A549 (cell line): ENCODE data around the gene CD151.
A peak's percentile ranks its signal among the peaks of the same experiment; 100 is the strongest.

ENCODE experiments used
- CBX8 ChIP-seq: fragments of 200-600 bp; sonication (generic); IDR thresholded peaks from 2 replicates; pipeline ENCODE4 v1.6.1; 2016
- CEBPB ChIP-seq, 2 experiments: fragments of >200 bp in 1 of 2; sonication (Bioruptor Twin) in 1 of 2; formaldehyde crosslinking in 1 of 2; IDR thresholded peaks; 2 replicates each; pipeline ENCODE4 v1.6.1; 2012 to 2016
- CHD2 ChIP-seq: fragments of 150-350 bp; IDR thresholded peaks from 2 replicates; pipeline ENCODE4 v1.6.1; 2014; ENCODE audit warnings: low read length; ENCODE audit not compliant: partially characterized antibody
- HDAC2 ChIP-seq: fragments of 200-600 bp; sonication (generic); IDR thresholded peaks from 2 replicates; pipeline ENCODE4 v1.6.1; 2016
- ZNF302 ChIP-seq: fragments of 250-450 bp; sonication (Bioruptor Pico); IDR thresholded peaks from 2 replicates; pipeline ENCODE4 v1.9.0; 2021; ENCODE audit warnings: inconsistent platforms, mild to moderate bottlenecking, moderate library complexity
- TF ChIP-seq, protein P1 (sequence below): fragments of >200 bp; sonication (Bioruptor Twin); formaldehyde crosslinking; IDR thresholded peaks from 3 replicates; pipeline ENCODE4 v1.5.1; 2016
- TF ChIP-seq, protein P2 (sequence below): IDR thresholded peaks from 2 replicates; pipeline ENCODE4 v1.6.1; 2012

DNA sequence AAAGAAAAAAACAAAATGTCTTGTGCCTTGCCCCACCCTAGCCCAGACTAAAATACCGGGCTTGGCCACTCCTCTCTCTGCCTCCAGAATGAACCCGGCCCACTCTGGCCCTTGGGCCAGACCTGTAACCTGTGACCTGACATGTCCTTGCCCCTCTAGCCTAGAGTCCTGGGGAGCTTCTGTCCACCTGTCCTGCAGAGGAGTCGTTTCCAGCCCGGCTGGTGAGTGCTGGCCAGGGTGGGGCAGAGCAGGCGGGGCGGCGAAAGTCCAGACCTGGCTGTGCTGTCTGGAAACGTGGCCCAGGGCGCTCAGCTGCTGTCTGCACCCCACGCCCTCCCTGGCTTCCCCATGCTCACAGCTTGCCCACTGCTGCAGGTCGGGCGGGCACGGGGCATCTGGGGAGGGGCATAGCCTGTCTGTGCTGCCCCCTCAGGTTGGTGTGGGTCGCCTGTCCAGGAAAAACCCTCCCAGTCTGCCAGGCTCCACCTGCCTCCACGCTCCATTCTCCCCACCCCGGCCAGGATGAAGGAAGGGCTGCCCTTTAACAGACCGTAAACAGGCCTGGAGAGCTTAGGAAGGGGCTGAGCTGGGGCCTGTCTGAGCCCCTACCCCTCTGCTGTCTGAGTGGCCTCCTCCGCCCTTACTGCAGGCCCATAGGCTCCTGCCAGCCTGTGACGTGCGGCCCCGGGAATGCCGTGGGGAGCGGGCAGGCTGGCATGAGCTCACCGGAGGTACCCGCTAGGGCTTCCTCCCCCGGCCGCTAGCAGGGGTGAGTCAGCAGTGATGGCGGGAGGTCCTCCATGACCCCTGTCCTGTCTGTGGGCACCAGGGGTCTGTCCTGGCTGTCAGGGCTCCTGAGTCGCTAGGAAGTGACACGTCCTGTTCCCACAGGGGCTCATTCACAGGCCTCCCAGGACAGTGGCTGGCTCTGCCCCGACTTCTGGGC lies 1.9 kb downstream of the CD151 start:
- TF ChIP-seq, protein P1, sequence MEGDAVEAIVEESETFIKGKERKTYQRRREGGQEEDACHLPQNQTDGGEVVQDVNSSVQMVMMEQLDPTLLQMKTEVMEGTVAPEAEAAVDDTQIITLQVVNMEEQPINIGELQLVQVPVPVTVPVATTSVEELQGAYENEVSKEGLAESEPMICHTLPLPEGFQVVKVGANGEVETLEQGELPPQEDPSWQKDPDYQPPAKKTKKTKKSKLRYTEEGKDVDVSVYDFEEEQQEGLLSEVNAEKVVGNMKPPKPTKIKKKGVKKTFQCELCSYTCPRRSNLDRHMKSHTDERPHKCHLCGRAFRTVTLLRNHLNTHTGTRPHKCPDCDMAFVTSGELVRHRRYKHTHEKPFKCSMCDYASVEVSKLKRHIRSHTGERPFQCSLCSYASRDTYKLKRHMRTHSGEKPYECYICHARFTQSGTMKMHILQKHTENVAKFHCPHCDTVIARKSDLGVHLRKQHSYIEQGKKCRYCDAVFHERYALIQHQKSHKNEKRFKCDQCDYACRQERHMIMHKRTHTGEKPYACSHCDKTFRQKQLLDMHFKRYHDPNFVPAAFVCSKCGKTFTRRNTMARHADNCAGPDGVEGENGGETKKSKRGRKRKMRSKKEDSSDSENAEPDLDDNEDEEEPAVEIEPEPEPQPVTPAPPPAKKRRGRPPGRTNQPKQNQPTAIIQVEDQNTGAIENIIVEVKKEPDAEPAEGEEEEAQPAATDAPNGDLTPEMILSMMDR: no peak
- TF ChIP-seq CEBPB (IDR thresholded peaks at IDR 0.05) (peak in 1 of 2 experiments; percentile 30; a peak in 1 of 4 replicates), CHD2 (no peak), HDAC2 (no peak), ZNF302 (CRISPR knock-in tag) (no peak), CBX8 (no peak)
- TF ChIP-seq, protein P2, sequence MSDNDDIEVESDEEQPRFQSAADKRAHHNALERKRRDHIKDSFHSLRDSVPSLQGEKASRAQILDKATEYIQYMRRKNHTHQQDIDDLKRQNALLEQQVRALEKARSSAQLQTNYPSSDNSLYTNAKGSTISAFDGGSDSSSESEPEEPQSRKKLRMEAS: peak; percentile 73
